Measurements from ENCODE around the gene GLRA3.
"Not testable (repeated sequence)": the region's sequence is repeated elsewhere in the genome, so short reads cannot be mapped to it uniquely, and the experiment has no call there.

GLRA3 gene

DNA sequence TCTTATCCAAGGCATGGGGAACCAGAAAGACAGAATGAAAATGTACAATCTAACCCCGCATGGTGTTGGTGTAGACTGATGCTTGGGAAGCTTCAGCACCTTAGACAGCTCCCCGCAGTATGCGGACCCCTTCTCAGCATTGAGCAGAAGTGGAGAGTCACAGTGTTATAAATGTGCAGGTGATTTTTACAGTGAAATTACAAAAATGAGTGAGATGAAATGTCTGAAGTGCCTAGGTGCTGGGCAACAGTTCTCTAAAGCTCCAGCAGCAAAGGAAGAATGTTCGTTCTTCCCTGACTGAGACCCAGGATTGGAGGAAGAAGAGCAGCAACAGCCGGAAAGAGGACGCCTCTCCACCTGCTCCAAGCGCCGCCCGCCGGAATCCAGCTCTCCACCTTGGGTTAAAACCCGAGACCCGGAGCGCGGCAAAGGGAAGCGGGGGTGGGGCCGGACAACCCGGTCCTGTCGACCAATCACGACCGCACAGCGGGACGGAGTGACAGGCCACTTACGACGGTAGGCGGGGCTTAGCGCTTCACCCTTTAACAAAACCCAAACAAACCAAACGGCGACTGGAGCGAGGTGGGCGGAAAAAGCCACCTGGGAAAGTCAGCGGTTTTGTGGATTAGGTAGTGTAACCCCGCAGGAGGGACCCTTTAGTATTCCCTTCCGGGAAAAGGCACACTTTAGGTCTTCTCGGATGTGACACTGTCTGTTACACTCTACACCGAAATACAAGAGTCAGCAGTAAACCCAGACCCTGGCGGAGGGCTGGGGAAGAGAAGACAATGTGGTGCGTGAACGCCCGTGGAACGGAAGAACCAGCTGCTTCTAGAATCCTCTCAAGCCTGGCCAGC is at the start of gene GLRA3:
GLRA3 (minus strand) TSS at position 403 of the 857 bp plus-strand sequence. CDS start 436 bp downstream, outside the sequence.
- peak; percentile 3 to 47 for DNase-seq

DNA sequence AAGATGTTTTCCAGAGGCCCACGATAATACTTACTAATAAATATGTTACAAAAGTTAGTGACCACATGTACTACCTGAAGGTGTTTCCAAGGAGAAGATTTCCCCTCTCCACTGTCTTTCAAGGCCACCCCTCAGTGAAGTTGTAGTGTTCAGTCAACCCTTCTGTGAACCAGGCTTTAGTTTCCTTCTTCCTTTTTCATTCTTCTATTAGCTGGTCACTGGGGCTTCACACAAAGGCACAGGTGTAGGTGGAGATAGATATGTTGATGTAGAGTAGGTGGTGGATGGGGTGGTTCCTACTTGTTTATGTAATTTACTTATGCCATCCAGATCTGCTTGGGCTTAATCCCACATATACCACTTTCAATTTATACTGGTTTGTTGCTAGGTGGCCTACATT is 45.9 kb upstream of the GLRA3 start:
- DNase-seq, result no peak

DNA sequence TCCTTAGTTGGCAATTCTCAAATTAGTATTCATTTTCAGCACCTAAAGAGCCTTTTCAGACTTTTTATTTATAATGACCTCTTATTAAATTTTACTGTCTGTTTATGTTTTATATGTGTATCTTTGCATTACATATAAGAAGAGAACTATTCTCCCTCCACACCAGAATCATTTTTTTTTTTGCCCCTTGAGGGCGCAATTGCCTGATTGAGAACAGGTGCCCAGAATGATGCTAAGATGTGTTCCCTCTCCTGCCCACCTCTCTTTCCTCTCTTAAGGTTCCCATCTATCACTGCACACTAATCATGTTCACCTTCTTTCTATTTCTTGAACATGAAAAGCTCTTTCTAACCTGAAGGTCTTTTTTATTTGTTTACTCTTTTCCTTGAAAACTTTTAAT is 44.9 kb upstream of the GLRA3 start:
- DNase-seq, result no peak

DNA sequence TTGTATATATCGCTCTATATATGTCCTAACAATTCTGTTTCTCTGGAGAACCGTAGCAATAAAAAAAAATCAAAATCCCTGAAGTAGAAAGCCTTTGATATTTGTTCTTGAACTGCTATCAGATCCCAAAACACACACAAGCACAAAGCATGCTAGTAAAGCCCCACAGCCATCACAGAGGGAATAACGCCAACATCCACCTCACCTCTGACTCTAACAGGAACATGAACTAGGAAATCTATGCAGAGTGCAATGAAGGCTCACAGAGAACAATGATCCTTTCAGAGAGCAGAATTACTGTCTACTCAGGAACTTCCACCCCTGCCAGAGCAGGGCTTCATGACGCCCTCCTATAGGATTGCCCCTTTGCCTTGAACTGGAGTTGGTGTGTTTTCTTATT is 44.1 kb upstream of the GLRA3 start:
- not testable (repeated sequence) for DNase-seq

DNA sequence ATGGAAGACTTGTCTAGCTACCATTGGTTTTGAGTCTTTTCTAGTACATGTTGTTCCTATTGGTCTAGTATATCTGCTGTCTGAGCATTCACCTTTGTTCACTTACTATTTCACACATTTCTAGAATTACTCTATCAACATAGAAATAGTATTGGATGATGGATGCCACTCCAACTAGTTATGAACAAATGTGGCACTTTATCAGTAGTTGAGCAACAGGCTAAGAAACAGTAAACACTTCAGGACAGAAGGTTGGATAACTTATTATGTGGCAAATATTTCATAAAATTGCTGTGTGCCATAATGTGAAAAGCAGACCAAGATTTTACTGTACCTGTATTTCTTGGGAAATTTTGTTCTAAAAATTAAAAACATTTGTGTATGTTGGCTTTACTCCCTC is 42.4 kb upstream of the GLRA3 start:
- DNase-seq, result no peak

DNA sequence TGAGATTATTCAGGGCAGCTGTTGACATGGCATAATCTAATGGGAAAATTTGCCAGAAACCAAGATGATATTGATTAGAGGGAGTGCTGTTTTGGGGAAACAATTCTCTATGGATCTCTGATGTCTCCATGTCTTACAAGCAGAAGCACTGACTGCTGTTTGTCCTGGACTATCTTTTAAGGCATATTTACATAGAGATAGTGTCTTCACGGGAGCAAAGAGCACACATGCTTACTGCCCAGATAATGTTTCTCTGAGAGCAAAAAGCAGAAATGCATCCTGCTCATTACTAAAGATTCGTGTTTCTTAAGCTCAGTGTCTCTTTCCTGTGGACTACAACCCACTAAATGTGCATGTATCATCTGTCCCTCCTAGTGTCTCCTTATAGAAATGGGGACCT is 41.3 kb upstream of the GLRA3 start:
- no peak for DNase-seq

DNA sequence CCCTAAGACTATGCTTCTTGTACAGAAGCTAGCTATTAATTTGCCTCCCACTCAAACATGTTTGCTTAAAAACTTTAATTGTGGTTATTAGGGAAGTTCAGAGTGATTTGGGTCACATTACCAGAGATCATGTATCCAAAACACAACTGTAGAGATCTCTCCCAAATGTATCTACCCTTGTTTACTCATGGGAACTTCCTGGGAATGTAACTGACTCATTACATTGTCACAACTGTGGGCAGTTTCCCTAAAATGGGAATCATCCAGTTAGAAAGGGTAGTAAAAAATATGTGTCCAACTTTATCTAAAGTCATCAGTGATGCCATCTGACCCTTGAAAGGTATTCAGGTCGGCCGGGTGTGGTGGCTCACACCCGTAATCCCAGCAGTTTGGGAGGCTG is 40.3 kb upstream of the GLRA3 start:
- no peak for DNase-seq

DNA sequence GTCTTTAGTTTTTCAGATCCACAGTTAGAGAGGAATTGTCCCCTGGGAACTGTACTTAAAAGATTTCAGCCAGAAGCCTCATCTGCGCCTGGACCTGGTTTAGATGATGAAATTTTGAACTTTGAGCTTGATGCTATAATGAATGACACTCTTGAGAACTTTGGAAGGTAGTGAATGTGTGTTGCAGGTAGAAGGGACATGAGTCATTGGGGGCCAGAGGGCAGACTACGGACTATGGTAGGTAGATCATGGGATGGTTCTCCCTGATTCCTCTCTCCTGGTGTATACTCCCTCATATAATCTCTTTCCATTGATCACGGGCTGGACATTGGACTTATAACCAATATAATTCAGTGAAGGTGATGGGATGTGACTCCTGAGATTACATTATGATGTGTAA is 38.9 kb upstream of the GLRA3 start:
- DNase-seq, result no peak

DNA sequence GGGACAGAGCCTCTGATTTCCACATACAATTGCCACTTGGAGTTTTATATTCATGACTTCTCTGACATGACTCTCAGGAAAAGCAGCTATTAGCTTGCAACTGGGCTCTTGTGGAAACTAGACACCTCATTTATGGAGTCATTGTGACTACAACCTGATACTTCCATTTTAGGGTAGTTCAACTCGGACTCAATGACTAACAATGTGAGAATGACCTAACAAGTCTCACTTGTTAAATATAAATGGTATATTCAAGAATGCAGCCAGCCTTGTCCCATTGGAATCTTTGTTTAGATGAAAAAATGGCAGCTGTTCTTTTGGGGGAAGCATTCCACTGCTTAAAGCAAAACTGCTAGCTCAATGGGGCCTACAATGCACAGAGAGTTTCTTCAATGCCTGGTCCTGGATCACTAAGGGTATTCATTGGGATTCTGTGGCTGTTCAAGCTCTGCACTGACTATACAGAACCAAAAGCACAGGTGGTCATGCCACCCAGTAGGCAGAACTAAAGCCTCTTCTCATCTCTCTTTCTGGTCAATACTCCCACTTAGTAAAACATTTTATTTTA is 36.5 kb upstream of the GLRA3 start:
- DNase-seq, result no peak

DNA sequence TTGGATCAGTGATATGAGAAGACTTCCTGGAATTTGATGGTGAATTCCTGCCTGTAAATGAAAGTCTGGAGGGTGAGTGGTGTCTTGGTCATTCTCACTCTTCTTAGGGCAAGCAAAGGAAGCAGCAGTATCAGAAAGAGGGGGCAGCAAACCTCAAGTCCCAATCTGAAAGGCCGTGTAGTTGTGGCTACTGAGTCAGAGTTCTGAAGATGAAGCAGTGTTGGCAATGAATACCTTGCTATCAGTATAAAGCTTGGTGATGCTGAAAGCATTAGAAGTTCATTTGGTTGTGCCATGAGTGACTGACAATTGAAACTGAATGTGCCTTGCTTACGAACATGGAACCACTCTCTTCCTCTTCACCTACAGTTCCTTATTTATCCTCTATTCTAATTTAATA is 35.0 kb upstream of the GLRA3 start:
- DNase-seq, result no peak

DNA sequence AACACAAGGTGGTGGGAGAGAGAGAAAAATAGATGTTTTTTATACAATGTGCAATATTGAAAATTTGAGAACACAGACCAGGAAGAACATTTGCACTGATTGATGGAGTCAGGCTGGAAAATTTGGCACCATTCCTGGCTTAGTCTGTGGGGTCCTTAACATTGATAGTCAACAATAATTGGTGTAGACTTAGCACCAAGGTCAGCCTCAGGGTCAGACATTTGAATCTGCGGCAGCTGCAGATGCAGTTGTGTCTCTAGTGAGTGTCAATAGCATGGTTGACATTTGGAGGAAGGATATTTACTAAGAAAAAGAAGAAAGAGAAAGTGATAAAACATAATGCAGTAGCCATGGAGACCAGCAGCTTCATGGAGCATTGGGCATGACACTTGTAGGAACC is 31.5 kb upstream of the GLRA3 start:
- no peak for DNase-seq

DNA sequence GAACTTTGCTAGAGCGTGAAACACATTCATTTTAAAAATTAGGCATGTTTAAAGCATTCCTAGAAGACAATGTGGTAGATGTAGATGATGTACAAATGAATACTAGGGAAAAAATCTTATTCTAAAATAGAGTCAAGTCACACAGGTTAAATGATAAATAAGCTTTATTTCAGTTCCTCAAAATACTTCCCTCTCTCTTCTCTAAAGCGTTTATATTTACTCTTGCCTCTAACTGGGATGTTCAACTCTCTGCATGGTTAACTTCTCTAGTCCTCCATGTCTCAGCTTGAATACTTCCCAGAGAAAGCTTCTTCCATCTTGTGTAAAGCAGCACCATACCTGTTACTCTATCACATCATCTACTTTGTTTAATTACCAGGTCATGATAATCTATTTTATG is 30.9 kb upstream of the GLRA3 start:
- no peak for DNase-seq

DNA sequence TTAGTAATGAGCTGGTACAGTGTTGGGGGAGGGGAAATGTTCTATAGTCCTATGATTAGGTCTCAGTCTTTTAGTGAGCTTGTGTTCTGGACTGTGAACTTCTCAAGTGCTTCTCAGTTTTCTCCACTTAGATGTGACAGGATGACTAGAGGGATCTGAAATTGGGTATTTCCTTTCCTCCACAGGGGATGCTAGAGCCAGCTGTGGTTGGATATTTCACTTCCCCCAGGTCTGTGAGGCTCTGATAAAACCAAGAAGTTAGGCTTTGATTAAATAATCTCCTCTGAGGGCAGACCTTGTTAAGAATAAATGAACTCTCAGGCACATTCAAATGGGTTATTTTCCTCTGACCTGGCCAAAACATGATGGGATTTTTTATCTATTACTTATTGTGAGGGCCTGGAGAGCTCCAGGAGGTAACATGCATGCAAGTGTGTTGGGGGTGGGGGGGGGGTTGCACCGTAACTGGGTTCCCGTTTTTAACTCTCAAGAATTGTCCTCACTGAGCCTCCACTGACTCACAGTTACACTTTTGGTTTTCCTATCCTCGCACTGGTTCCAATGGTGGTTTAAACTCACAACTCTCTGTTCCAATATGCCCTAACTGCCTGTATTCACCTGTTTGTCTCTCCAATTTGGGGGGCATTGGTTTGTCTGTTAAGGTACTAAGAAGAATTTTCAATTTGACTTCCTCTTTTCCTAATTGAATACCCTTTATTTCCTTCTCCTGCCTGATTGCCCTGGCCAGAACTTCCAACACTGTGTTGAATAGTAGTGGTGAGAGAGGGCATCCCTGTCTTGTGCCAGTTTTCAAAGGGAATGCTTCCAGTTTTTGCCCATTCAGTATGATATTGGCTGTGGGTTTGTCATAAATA is 28.1 kb upstream of the GLRA3 start:
- DNase-seq, result no peak

DNA sequence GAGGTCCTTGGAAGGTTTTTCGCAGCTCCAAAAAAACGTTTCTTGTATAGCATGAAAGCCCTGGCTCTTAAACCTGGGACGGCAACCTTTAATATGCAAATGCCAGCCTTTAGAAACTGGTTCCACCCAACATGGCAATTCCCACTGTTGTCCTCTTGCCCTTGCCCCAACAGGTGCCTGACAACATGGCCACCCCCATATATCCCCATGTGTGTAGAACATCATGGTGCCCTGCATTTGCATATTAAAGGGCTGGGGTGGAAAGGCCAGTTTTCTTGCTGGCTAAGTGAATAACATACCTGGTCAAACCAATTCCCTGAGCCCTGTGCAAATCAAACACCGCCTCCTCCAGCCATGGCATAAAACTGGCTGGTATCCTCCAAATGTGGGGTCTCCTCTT is 26.0 kb upstream of the GLRA3 start:
- no peak for DNase-seq

DNA sequence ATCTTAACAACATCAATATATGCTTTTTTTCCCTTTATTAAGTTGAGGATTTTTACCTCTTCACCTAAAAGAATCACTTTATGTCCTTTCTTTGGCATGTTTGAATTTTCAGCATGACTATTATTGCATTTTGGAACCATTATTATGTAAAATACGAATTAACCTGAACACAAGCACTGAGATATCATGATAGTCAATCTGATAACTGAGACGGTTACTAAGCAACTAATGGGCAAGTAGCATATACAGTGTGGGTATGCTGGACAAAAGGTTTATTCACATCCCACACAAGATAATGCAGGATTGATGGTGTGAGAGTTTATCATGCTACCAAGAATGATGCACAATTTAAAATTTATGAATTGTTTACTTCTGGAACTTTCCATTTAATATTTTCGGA is 24.6 kb upstream of the GLRA3 start:
- DNase-seq, result no peak

DNA sequence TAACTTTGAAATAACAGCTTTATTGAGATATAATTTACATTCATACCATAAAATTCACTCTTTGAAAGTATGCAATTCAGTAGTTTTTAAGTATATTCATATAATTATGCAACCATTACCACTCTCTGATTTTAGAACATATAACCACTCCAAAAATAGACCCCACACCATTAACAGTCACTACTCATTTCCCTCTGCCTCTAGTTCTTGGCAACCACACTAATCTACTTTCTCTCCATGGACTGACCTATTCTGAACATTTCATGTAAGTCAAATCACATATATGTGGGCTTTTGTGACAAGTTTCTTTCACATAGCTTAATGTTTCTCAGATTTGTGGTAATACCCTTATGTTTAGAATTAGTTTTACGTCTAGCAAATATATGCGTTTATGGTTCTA is 19.5 kb upstream of the GLRA3 start:
- DNase-seq, result no peak

DNA sequence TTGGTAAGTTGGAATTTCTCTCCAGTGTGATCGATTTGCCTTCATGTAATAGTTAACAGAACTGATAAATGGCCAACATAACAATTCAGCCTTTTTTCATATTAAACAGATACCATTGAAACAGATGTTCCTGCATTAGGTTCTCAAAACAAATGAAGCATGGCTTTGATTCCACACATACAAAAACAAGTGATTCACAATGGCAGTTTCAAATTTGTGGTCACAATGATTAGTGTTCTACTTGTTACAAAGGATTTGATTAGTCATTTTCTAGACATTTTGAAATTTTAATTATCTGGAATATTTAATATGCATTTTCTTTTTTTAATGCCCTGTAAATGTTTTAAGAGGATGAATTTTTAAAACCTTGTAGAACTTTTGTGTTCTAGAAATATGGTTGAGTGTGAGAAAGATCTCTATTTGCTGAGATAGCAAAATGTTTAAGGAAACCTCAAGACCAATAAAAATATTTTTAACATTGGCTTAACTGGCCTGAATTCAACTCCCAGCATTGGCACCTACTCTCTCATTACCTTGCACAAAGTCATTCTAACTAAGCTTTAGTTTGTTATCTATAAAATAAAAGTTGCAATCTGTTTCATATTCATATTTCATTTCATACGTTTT is 18.9 kb upstream of the GLRA3 start:
- no peak for DNase-seq

DNA sequence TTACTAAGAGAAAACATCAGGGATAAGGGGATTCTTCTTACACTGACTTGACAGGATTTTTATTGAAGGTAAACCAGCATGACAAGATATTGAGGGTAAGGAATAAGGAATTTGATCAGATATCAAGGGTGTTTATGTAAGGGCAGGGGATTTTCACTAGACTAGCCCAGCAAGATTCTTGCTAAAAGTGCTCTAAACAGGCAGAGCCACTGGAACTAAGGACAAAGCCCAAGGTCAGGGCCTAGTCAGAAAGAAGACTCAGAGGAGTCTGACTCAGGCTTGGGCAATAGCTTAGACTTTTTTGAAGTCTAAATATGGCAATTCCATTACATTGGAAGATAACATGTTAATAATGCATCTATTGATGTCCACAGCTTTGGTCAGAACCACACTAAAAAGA is 6.5 kb upstream of the GLRA3 start:
- DNase-seq, result no peak

DNA sequence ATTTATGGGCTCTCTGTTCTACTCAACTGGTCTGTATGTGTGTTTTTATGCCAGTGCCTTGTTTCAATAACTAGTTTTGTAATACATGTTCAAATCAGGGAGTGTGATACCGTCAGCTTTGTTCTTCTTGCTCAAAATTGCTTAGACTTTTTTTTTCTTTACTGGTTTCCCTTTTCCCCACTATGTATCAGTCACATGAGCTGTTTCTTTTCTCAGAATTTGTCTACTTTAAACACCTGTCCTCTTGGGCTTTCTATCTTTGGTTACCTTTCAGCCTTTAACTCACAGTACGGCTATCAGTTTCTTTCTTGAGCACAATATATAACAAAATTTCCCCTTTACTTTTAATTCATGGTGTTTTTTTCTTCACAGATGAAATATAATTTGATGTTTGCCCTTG is 5.4 kb upstream of the GLRA3 start:
- no peak for DNase-seq

DNA sequence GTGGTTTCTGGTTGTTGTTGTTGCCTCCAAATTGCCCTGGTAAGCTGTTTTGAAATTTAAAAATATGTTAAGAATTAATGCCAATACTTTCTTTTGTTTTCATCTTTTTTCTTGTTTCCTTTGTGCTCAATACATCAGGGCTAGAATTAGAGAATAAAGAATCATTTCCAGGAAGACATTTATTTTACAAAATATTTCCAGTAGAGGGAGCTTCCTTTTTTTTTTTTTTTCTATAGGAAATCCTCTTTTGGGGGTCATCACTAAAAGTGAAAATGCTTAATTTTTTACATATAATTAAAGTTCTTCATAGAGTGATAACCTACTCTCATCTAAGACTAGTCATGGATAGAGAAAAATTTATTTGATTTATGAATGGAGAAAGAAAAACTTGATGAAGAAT is 2.4 kb downstream of the GLRA3 start:
- no peak for DNase-seq

DNA sequence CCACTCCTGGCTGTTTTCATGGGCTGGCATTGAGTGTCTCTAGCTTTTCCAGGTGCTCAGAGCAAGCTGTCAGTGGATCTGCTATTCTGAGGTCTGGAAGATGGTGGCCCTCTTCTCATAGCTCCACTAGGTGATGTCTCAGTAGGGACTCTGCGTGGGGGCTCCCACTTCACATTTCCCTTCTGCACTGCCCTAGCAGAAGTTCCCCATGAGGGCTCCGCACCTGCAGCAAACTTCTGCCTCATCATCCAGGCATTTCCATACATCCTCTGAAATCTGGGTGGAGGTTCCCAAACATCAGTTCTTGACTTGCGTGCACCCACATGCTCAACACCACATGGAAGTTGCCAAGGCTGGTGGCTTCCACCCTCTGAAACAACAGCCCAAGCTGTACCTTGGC is 13.8 kb downstream of the GLRA3 start:
- DNase-seq, result no peak

DNA sequence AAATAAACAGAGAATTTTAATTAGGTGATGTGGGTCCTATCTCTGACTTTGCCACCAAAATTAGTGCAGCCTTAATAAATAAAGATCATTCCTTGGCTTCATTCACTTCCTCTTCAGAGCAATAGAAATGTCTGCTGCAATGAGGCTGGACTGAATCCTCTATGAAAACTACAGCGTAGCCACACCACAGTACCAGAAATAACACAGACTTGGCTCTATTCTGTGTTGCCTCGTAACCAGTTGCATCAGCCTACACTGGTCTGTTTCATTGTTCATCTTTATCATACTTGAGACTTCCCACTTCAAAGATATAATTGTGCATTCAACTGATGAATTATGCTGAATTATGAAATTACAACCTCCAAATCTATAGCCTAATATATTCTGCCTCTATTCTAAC is 15.8 kb downstream of the GLRA3 start:
- no peak for DNase-seq

DNA sequence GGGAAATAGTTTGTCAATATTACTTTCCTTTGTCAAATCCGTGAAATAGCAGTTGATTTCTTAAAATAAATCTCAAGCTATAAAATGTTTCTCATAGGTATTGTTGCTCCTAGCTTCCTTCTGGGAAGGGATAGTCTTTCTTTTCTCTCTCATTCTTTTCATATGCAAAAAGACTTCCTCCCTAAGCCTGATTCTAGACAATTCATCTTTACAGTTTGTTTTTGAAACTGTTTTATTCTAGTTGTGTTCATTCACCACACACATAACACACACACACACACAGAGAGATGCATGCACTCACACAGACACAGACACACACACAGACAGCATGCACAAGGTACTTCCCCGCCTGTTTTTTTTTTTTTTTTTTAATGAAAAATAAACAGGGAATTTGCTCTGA is 18.2 kb downstream of the GLRA3 start:
- DNase-seq, result no peak
